Smooth muscle cell (in vitro differentiated cells): ENCODE results near the gene RNF26. TPM values are rescaled to one million over a fixed set of nuclear protein-coding genes. Genes with fewer than 3 reads are reported as not detected.

Experiments used
- DNase-seq: peaks from one replicate; lab custom pipeline; 2025; ENCODE audit not compliant: unreplicated experiment; lab: John Stamatoyannopoulos, UW
- H2AFZ ChIP-seq: fragments of 200-600 bp; sonication (generic); 2 replicates; pipeline ENCODE4 v1.6.0; 2016; ENCODE audit warnings: antibody characterized with exemption, low read depth, mild to moderate bottlenecking
- H3F3A ChIP-seq: fragments of 200-600 bp; sonication (generic); 2 replicates; pipeline ENCODE4 v1.6.0; 2017; ENCODE audit warnings: antibody characterized with exemption, low read depth
- H3K27ac ChIP-seq: fragments of 200-600 bp; sonication (generic); 2 replicates; pipeline ENCODE4 v1.5.1; 2016; ENCODE audit warnings: low read depth, mild to moderate bottlenecking
- H3K27me3 ChIP-seq: fragments of 200-600 bp; sonication (generic); 2 replicates; pipeline ENCODE4 v1.6.1; 2016; ENCODE audit warnings: low read depth, mild to moderate bottlenecking
- H3K36me3 ChIP-seq: fragments of 200-600 bp; sonication (generic); 2 replicates; pipeline ENCODE4 v1.5.1; 2016; ENCODE audit warnings: low read depth
- H3K4me1 ChIP-seq: fragments of 200-600 bp; sonication (generic); 2 replicates; pipeline ENCODE4 v1.5.1; 2016; ENCODE audit warnings: low read depth
- H3K4me2 ChIP-seq: fragments of 200-600 bp; sonication (generic); 2 replicates; pipeline ENCODE4 v1.6.0; 2016; ENCODE audit warnings: mild to moderate bottlenecking
- H3K4me3 ChIP-seq: fragments of 200-600 bp; sonication (generic); 2 replicates; pipeline ENCODE4 v1.5.1; 2016; ENCODE audit warnings: mild to moderate bottlenecking
- H3K79me2 ChIP-seq: fragments of 200-600 bp; sonication (generic); 2 replicates; pipeline ENCODE4 v1.6.0; 2016; ENCODE audit warnings: low read depth, mild to moderate bottlenecking
- H3K9ac ChIP-seq: fragments of 200-600 bp; sonication (generic); 2 replicates; pipeline ENCODE4 v1.6.0; 2016; ENCODE audit warnings: low read depth
- H3K9me3 ChIP-seq: fragments of 200-600 bp; sonication (generic); replicated peaks from 2 replicates; pipeline ENCODE4 v1.5.1; 2016; ENCODE audit warnings: low read depth
- H4K20me1 ChIP-seq: fragments of 200-600 bp; sonication (generic); 2 replicates; pipeline ENCODE4 v1.6.0; 2016; ENCODE audit warnings: low read depth
- CTCF ChIP-seq: fragments of 200-600 bp; sonication (generic); IDR thresholded peaks from 2 replicates; pipeline ENCODE4 v1.5.1; 2017; ENCODE audit warnings: borderline replicate concordance, mild to moderate bottlenecking, antibody characterized with exemption; ENCODE audit not compliant: insufficient read depth, poor library complexity, severe bottlenecking
- WGBS: methylation state at CpG from one replicate; pipeline ENCODE4 v1.1.7; 2016; ENCODE audit warnings: low lambda C conversion rate; 5-methylcytosine and 5-hydroxymethylcytosine counted together
- polyA plus RNA-seq: library from polyadenylated mRNA; unstranded; fragments of >200 nt; fragmentation: Nextera tagmentation; extraction: Ambion mirVana; gene quantifications from 2 replicates; pipeline ENCODE4 v1.2.1, GENCODE V29; 2016
- total RNA-seq: library from RNA; depleted of rRNA; stranded (reverse); fragments of >200 nt; gene quantifications from 2 replicates; pipeline ENCODE4 v1.2.3, GENCODE V29; 2014

Gene RNF26
- total and polyA plus RNA-seq, 2 experiments from 2014 or later, result 14.6 to 63.1 TPM

GRCh38 chr11:119340335-119341221 lies 6.3 kb downstream of the RNF26 start, which contains the start of gene C1QTNF5:
C1QTNF5 (minus strand) TSS chr11:119340883; CDS start chr11:119340397, 486 bp downstream.
- H3F3A ChIP-seq, result peaks cover 13% of the 10 kb centered on the region
- no peaks in the 10 kb centered on the region for H3K36me3 ChIP-seq
- no peak within 1 kb of the TSS for H3K27ac ChIP-seq
- H3K4me1 ChIP-seq, result peaks cover 35% of the 10 kb centered on the region
- peak within 1 kb of the TSS; percentile 39 for H3K9ac ChIP-seq
- whole genome bisulfite sequencing, result 7% methylated on average over 30 of the region's 53 CpGs
- H3K4me3 ChIP-seq, result peak within 1 kb of the TSS; percentile 66
- H3K4me2 ChIP-seq, result peak within 1 kb of the TSS; percentile 98
- no peaks in the 10 kb centered on the region for H3K9me3 ChIP-seq
- peaks cover 32% of the 10 kb centered on the region for H3K27me3 ChIP-seq
- no peaks in the 10 kb centered on the region for H4K20me1 ChIP-seq
- no peak for TF ChIP-seq CTCF
- H3K79me2 ChIP-seq, result peaks cover 4% of the 10 kb centered on the region
- peak within 1 kb of the TSS; percentile 87 for H2AFZ ChIP-seq
- DNase-seq, result no peak

- H3K9me3 ChIP-seq, result no peaks in the 10 kb centered on the region
- no peak overlapping the region for H3K27ac ChIP-seq
- H3F3A ChIP-seq, result peaks cover 13% of the 10 kb centered on the region
- peaks cover 32% of the 10 kb centered on the region for H3K27me3 ChIP-seq
- H4K20me1 ChIP-seq, result no peaks in the 10 kb centered on the region
- H3K4me1 ChIP-seq, result peaks cover 33% of the 10 kb centered on the region
- no peak overlapping the region for H2AFZ ChIP-seq
- H3K79me2 ChIP-seq, result no peaks in the 10 kb centered on the region
- no peak overlapping the region for H3K9ac ChIP-seq
- H3K4me2 ChIP-seq, result no peak overlapping the region
- no peak for TF ChIP-seq CTCF
- no peak overlapping the region for H3K4me3 ChIP-seq
- WGBS, result 73% methylated on average over 10 of the region's 16 CpGs
- no peak for DNase-seq
- H3K36me3 ChIP-seq, result no peaks in the 10 kb centered on the region
These were observed 7.1 kb downstream of the RNF26 start for GRCh38 chr11:119341222-119342022.

GRCh38 chr11:119342023-119342300 lies 7.6 kb downstream of the RNF26 start:
- H3K9me3 ChIP-seq, result no peaks in the 10 kb centered on the region
- peaks cover 9% of the 10 kb centered on the region for H3F3A ChIP-seq
- H3K79me2 ChIP-seq, result no peaks in the 10 kb centered on the region
- H3K4me1 ChIP-seq, result peaks cover 32% of the 10 kb centered on the region
- H3K36me3 ChIP-seq, result no peaks in the 10 kb centered on the region
- H4K20me1 ChIP-seq, result no peaks in the 10 kb centered on the region
- 90% methylated on average over 7 of the region's 7 CpGs for WGBS
- DNase-seq, result no peak
- no peak overlapping the region for H3K27ac ChIP-seq
- peaks cover 32% of the 10 kb centered on the region for H3K27me3 ChIP-seq
- no peak overlapping the region for H3K4me3 ChIP-seq
- no peak for TF ChIP-seq CTCF
- H3K4me2 ChIP-seq, result no peak overlapping the region
- no peak overlapping the region for H2AFZ ChIP-seq
- no peak overlapping the region for H3K9ac ChIP-seq
